Mammary epithelial cell (primary cell): ENCODE measurements around the gene PACSIN2.

Experiments used
- EZH2 ChIP-seq: IDR thresholded peaks from 2 replicates; pipeline ENCODE4 v1.6.1; 2012; ENCODE audit warnings: low read length, inconsistent platforms, borderline replicate concordance
- TF ChIP-seq, protein P1 (sequence below), 2 donors: IDR thresholded peaks in 1 of 2; conservative IDR thresholded peaks in 1 of 2; 2 replicates each; pipeline ENCODE4 v1.5.1; 2011 to 2012; ENCODE audit warnings: inconsistent platforms in 2 of 2, low read length in 2 of 2, mild to moderate bottlenecking in 2 of 2, control low read depth in 1 of 2, low read depth in 1 of 2; ENCODE audit not compliant: insufficient read depth in 1 of 2; ENCODE audit errors: extremely low read depth in 1 of 2

DNA sequence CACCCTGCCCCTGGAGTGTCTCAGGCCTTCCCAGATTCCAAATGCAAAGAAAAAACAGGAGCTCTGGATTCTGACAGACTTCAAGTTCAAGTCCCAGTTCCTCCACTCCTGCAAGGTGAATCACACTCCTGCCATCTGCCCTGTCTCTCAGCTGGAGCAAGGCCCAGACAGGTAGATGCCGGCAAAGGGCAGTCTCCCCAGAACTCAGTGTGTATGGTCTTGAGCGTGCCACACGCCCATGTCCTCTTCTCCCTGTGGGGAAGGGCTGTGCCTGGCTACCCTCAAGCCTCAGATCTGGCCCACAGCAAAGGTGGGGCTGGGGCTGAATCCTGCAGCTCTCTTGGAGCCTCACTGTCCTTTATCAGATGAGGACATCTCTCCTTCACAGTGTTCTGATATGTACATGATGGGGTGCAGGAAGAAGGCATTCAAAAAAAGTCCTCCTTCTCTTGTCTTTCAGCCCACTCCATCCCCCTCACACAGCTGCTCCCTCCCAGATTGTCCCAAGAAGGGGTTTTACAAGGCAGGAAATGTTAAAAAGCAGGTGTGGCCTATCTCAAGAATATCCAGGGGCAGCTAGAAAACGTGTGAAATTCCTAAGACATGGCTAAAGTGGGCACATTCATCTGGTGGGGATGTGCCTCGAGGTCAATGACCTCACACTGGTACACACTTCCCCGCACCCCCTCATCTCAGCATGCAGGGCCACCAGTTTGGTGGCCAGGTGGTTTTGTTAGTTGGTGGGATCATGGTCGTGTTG lies 130.2 kb downstream of the PACSIN2 start:
- TF ChIP-seq, protein P1, sequence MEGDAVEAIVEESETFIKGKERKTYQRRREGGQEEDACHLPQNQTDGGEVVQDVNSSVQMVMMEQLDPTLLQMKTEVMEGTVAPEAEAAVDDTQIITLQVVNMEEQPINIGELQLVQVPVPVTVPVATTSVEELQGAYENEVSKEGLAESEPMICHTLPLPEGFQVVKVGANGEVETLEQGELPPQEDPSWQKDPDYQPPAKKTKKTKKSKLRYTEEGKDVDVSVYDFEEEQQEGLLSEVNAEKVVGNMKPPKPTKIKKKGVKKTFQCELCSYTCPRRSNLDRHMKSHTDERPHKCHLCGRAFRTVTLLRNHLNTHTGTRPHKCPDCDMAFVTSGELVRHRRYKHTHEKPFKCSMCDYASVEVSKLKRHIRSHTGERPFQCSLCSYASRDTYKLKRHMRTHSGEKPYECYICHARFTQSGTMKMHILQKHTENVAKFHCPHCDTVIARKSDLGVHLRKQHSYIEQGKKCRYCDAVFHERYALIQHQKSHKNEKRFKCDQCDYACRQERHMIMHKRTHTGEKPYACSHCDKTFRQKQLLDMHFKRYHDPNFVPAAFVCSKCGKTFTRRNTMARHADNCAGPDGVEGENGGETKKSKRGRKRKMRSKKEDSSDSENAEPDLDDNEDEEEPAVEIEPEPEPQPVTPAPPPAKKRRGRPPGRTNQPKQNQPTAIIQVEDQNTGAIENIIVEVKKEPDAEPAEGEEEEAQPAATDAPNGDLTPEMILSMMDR (conservative IDR thresholded peaks at IDR 0.05 in 1 of 2, IDR thresholded peaks at IDR 0.05 in 1 of 2; ENCODE audit: extremely low read depth in 1 of 2, insufficient read depth in 1 of 2, low read depth in 1 of 2, low read length in 2 of 2): no peak
- TF ChIP-seq EZH2: no peak
